ENCODE results near the gene MRPS34.

MRPS34 gene

DNA sequence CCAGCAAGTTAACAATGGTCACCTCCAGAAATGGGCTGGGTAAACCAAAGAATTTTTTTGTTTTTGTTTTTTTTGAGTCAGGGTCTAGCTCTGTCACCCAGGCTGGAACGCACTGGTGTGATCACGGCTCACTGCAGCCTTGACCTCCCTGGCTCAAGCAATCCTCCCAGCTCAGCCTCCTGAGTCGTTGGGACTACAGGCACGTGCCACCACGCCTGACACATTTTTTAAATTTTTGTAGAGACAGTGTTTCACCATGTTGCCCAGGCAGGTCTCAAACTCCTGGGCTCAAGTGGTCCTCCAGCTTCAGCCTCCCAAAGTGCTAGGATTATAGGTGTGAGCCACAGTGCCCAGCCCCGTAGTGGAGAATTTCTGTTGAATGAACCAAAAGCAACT, 7.7 kb upstream of the MRPS34 start:
- no peak for DNase-seq

GRCh38 chr16:1779741-1780676, 7.1 kb upstream of the MRPS34 start:
- no peak for DNase-seq

DNA sequence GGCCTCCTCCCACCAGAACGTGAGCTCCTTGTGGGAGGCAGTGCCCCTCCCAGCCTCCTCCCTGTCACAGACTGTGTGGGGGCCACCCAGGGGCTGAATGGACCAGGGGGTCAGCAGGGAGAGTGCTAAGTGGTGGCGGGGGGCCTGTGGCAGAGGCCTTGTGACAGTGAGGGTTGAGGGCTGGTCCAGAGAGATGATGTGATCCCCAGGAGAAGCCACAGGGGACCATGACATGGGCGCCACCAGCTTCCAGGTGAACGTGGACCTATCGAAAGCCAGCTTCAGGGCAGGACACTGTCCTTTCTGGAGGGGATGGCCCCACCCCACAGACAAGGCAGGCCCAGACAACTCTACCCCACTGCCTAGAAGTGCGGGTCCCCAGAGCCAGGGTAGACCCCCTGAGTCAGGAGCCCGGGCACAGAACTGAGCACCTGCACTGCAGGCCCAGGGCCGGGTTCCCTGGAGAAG, 6.3 kb upstream of the MRPS34 start:
- no peak for DNase-seq

DNA sequence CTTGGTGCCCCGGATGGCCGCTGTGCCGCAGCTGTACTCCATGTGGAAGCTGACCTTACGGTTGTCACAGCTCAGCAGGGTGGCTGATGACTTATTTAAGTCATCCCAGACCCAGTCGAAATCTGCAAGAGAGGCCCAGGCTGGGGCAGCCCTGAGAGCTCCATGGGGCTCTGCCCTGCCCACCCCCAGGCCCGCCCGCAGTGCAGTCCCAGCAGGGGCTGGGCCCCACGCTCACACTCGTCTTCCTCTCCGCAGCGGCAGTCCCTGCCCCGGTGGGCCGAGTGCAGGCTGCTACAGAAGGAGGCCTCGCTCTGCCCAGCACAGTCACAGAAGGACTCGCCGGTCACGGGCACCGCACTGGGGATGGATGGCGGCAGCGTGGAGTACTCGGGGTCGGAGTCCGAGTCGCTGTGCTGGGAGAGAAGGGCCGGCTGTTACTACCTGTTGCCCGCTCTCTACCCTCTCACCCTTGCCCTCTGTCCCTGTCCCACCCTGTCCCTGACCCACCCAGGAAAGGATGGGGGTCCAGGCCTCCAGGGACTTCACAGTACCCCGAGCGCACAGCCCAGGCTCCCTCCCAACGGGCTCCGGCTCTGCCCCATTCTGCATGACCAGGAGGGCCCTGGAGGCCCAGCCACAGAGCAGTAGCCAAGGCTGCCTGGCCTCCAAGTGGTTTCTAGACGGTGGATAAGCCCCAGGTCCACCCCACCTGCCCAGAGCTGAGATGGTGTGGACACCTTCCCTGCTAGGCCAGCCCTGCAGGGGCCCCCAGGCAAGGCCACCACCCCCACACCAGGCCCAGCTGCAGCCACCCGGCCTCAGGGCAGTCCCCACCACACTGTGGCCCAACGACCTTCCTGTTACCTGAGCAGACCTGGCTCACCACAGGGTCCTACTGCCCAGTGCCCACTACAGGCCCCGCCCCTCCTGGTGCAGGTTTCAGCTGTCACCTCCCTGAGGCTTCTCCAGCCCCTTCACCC, 5.6 kb upstream of the MRPS34 start:
- no peak for DNase-seq

DNA sequence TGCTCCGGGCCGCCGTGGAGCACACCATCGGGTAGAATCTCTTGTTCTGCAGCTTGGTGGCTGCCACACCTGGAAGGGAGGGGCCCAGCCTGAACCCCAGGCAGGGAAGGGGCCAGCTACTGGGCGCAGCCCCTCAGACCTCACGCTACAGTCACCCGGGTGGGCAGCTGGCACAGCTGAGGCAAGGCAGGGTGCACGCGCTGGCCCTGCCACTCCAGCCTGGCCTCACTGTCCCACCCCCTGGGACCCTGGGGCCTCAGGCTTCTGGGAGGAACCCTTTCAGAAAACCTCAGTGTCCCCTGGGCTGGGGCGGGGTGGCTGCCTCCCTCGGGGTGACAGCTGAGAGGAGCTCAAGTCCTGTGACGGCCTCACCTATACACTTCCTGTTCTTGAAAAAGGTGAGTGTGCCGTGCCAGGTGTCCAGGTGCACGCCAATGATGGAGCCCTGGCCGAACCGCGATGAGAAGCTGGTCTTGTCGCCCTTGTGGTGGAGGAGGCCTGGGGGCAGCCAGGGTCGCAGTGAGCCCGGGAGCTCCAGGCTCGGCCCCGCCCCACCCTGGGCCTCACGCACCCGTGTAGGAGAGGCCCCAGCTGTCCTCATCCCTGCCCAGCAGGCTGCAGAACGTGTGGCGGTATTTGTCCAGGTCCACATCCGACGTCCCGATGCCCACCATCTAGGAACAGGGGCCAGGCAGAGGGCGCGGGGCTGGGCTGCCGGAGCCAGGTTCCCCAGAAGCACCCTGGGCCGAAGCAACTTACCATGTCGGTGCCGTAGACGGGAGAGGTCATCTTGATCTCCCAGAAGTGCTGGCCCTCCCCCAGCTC, 4.7 kb upstream of the MRPS34 start:
- no peak for DNase-seq

DNA sequence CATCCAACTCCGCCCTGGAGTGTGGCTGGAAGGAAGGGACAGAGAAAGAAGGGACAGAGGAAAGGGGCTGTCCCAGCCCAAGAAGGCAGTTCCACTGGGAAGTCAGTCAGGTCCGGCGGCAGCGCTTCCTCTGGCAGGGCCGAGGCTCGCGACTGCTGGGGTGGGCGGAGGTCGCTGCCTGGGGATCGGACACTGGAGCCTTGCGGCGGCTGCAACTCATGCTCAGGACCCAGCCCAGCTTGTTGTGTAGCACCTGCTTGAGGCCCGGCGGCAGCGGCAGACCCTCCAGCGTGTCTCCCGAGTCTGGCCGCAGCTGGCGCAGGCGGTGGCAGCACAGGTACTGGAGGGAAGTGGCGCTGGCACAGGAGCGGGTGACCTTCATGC, 4.0 kb upstream of the MRPS34 start:
- no peak for DNase-seq

DNA sequence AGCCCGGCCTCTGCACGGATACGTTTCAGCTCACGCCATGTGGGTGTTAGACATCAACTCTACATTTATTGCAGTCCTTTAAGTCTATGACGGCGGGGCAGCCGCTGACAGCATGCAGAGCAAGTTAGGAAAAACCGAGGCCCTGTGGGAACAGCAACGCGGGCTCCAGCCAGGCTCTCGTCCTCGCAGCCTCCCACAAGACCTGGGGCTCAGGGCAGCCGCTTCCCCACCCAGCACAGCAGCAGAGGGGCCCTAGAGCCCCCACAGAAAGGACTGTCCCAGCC, 3.7 kb upstream of the MRPS34 start:
- DNase-seq = no peak

DNA sequence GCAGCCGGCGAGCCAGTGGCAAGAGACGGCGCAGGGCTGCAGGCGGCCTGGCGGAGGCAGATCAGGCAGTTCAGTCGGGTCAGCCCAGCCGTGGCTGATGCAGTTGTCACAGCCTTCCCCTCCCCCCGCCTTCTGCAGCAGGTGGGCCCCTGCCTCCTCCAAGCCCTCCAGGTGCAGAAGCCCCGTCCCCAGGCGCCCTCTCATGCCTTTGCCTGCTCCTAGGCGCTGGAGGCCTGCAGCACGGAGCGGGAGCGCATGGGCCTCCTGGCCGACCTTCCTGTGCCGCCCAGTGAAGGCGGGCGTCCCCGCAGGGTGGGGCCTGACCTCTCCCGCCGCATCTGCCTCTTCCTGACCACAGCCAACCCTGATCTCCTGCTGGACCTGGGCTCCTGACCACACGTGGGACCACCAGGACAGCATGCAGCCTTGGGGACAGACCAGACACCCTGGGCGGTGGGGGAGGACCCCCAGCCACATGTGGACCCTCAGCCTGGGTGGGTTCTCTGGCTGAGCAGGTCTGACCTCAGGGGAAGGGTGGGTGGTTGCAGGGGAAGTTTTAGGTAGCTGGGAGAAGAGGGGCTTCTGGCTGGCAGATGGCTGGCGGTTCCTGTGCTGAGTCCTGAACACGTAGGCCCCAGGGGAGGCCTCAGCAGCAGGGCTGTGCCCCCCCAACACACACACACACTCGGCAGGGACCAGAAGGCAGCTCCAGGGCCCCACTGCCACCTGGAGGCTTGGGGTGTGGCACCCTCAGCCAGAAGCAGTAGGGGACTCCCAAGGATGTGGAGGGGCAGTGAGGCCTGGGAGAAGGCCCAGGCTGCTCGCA, 3.1 kb upstream of the MRPS34 start:
- DNase-seq = no peak

DNA sequence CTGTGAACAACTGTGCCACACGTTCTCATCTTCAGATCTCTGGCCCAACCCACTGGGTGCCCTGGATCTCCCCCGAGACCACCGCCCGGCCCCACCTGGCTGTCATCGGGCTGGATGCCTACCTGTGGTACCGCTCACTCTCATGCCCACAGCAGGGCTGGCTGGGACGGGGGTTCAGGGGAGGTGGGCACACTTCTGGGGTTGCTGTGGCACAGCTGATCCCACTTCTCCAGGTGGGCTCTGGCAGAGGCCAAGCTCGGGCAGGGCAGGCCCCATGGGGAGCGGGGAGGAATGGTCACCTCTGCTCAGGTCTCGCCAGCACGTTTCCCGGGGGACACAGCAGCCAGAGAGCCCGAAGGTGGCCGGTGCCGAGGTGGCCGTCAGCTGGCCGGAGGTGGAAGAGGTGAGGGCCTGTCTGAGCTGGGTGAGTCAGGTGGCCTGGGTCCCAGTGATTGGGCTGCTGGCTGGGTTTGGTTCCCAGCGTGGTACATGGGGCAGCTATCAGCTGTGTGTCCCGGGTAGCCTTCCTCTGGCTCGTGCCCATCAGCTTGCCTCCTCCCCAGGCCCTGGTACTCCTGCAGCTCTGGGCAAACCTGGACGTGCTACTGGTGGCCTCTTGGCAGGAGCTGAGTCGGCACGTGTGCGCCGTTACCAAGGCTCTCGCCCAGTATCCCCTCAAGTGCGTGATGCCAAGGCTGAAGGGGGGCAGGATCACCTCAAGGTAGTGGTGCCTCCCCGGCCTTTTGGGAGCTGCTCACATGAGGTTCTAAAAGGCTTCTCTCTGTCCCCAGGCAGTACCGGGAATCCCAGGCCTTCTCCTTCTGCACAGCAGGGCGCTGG, 2.3 kb upstream of the MRPS34 start:
- DNase-seq = no peak

- DNase-seq = no peak
Measured at GRCh38 chr16:1774448-1774780, 1.5 kb upstream of the MRPS34 start.

DNA sequence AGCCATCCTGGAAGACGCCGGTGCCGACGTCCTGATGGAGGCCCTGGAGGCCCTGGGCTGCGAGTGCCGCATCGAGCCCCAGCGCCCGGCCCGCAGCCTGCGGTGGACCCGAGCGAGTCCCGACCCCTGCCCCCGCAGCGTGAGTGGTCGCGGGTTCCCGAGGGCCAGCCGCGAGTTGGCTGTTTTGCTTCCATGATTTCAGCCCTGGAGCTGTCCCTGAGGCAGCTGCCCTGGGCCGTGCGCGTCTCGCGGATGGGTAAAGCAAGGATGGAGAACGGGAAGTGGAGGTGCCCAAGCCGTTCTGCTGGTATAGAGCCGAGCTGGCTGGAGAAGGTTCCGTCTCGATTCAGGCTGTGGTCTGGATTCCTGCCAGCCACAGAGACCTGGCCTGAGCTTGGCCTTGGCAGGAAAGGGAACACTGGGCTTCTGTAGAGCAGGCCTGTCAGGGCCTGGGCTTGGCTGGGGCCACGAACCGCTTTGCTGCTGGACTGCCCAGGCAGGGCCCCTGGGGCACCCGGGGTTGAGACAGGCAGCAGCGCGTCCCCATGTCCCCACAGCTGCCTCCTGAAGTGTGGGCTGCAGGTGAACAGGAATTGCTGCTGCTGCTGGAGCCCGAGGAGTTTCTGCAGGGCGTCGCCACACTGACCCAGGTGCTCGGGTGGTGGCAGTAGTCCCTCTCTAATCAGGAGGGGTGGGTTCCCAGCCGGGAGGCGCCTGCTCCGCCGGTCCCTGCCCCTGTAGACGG, 941 bp upstream of the MRPS34 start:
- DNase-seq = peak; percentile 27

DNA sequence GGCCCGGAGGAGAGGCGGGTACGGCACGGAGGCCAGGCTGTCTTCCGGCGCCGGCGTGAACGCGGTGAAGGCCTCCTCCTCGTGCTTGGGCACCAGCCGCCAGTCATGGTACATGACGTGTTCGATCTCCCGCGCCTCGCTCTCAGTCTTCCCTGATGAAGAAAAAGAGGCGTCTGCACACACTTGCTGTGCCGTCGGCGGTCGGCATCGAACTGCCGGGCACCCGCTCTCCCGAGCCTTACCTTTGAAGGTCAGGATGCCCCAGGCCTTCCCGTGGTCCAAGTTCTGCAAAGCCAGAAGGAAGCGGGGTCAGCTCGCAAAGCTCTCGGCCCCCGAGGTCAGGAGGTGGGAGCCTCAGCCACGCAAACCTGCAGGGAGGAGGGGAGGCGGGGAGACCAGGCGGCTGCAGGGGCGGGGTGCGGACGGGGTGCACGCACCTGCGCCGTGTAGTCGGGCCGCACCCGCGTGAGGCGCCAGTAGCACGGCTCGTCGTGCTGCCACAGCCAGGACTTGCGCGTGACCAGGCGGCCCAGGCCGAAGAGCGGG, 499 bp downstream of the MRPS34 start, which contains the start of gene EME2:
Gene EME2 (plus strand): TSS at position 449 of the 546 bp plus-strand sequence. CDS start 418 bp downstream, outside the sequence.
- peak; percentile 67 for DNase-seq

GRCh38 chr16:1771864-1772361, 1.0 kb downstream of the MRPS34 start:
- DNase-seq = no peak

GRCh38 chr16:1771188-1771863, 1.6 kb downstream of the MRPS34 start, which contains the start of gene NME3:
Gene NME3, minus strand, starts transcription at chr16:1771543. Its CDS starts 9 bp downstream, at chr16:1771534.
- DNase-seq = peak; percentile 83

DNA sequence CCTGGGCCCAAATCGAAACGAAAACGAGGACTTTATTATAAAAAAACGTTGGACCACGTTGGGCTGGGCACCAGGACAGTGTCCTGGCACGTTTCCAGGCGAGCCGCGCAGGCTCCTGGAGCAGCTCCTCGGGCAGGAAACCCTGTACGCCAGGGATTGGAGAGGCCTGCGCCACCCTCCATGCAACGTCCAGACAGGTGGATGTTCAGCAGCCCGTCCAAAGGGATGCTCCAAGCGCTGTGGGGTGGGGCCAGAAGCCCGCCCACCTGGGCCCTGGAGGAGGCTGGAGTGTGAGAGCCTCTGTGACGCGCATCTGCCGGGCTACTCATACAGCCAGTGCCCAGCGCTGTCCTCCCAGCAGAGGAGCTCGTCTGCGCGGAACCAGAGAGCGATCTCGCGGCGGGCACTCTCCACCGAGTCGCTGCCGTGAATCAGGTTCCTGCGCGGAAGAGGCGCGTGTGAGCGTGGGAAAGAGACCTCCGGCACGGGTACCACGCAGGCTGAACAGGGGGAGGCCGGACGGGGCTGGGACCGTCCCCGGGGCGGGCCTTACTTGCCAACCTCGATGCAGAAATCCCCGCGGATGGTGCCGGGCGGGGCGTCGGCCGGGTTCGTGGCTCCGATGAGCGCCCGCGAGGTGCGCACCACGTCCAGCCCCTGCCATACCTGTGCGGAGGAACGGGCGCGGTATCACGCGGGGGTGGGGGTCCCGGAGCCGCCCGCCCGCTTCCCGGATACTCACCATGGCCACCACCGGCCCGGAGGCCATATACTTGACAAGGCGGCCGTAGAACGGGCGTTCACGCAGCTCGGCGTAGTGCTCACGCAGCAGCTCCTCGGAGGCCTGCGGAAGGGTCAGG, 2.4 kb downstream of the MRPS34 start:
- DNase-seq = peak; percentile 44

DNA sequence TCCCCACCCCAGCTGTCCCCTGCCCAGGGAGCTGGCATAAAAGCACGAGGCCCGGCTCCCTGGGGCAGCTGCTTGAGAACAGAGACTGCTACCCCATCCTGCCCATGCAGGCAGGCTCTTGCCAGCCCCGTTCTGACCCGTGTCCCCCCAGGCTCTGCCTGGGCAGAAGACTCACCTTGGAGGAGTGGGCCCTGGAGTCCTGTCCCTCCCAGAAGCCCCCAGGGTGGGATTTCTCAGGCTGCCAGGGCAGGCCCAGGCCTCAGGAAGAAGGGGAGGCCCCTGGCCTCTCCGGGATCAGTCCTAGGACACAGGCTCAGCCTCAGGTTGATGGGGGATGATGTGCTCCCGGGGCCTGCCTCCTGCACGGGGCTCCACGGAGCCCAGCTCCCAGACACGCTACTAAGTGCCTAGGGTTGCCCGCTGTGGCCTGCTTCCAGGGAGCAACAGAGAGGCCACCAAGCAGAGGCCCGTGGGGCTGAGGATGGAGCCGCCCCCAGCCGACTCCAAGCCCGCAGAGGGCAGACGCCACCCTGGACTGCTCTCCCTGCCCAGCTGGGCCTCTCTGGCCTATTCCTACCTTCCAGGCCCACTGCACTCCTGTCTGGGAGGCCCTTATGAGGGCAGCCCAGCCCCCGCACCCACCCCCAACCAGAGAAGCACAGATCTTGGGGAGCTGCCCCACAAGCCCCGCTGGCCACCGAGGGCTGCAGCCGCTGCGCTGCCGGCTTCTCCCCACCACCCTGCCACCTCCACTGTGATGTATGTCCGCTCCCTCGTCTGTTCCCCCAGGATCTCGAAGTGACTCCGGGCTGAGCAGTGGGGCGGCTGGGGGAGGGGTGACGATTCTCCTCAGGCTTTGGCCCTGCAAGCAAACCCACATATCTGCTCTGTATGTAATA, 3.3 kb downstream of the MRPS34 start:
- no peak for DNase-seq
